WI38 (cell line): ENCODE data around the gene SLC26A11.
"Not testable (repeated sequence)": the region's sequence is repeated elsewhere in the genome, so short reads cannot be mapped to it uniquely, and the experiment has no call there.

Experiments
- H3K4me3 ChIP-seq: 2 replicates; pipeline ENCODE4 v1.5.1; 2011; ENCODE audit warnings: low read depth, mild to moderate bottlenecking, control low read depth, low read length
- CTCF ChIP-seq: IDR thresholded peaks from 2 replicates; pipeline ENCODE4 v1.5.1; 2012; ENCODE audit warnings: low read depth, mild to moderate bottlenecking, control low read depth, low read length

Gene SLC26A11

GRCh38 chr17:80251966-80252365, 31.7 kb downstream of the SLC26A11 start:
- TF ChIP-seq CTCF: no peak
- H3K4me3 ChIP-seq: no peak overlapping the region

GRCh38 chr17:80252871-80253270, 32.6 kb downstream of the SLC26A11 start:
- no peak for TF ChIP-seq CTCF
- H3K4me3 ChIP-seq: no peak overlapping the region

GRCh38 chr17:80253631-80254395, 33.6 kb downstream of the SLC26A11 start:
- H3K4me3 ChIP-seq: no peak overlapping the region
- TF ChIP-seq CTCF: no peak

GRCh38 chr17:80254396-80255251, 34.4 kb downstream of the SLC26A11 start:
- no peak overlapping the region for H3K4me3 ChIP-seq
- TF ChIP-seq CTCF: no peak

GRCh38 chr17:80256034-80256350, 35.8 kb downstream of the SLC26A11 start:
- TF ChIP-seq CTCF: no peak
- H3K4me3 ChIP-seq: no peak overlapping the region

GRCh38 chr17:80257716-80258213, 37.5 kb downstream of the SLC26A11 start:
- no peak overlapping the region for H3K4me3 ChIP-seq
- no peak for TF ChIP-seq CTCF

- H3K4me3 ChIP-seq: not testable (repeated sequence)
Observed at GRCh38 chr17:80258296-80258695, 38.1 kb downstream of the SLC26A11 start.
